GM12878 (cell line): ENCODE measurements around the gene ZBTB24. TPM values are rescaled to one million over a fixed set of nuclear protein-coding genes. Genes with fewer than 3 reads are reported as not detected.

ENCODE experiments used
- ATAC-seq: fragments of 200-7000 bp; cut with Tn5 transposase; 3 replicates; pipeline ENCODE4 v1.9.1; 2020; ENCODE audit warnings: mild to moderate bottlenecking, moderate library complexity
- BruUV-seq: library from RNA; stranded (reverse); fragments of 400-500 nt; replicated peaks from 2 replicates; lab custom pipeline; 2021; lab: Mats Ljungman, UMichigan
- CTCF ChIA-PET: fragments of 300-600 bp; sonication (Branson Sonifier 250); formaldehyde crosslinking; extraction: SDS; loops from one replicate; lab custom pipeline; 2021; ENCODE audit warnings: inconsistent platforms; lab: Yijun Ruan, JAX
- POLR2A ChIA-PET: fragments of 350-600 bp; formaldehyde crosslinking; extraction: SDS; loops from one replicate; lab custom pipeline; 2021; ENCODE audit warnings: inconsistent platforms; lab: Charles Lee
- RAD21 ChIA-PET: fragments of 300-600 bp; sonication (Branson Sonifier 250); formaldehyde crosslinking; loops from one replicate; lab custom pipeline; 2023; ENCODE audit warnings: antibody characterized with exemption; ENCODE audit not compliant: unreplicated experiment; lab: Charles Lee
- SMC1A ChIA-PET: fragments of 300-600 bp; sonication (Branson Sonifier 250); formaldehyde crosslinking; loops from one replicate; lab custom pipeline; 2023; ENCODE audit not compliant: unreplicated experiment, uncharacterized antibody; lab: Charles Lee
- DNase-seq: peaks from one replicate; pipeline ENCODE4 v3.0.0-alpha.2; 2011; ENCODE audit warnings: low read depth, low spot score
- FAIRE-seq: peaks from 3 replicates; lab custom pipeline; 2011; peaks lifted over from hg19 to GRCh38; lab: Jason Lieb, UNC
- H2AFZ ChIP-seq: 2 replicates; pipeline ENCODE4 v1.6.0; 2011; ENCODE audit warnings: low read depth, low read length, control low read depth; ENCODE audit not compliant: control insufficient read depth
- H3K27ac ChIP-seq: 2 replicates; pipeline ENCODE4 v1.5.1; 2011; ENCODE audit warnings: control low read depth; ENCODE audit not compliant: control insufficient read depth, insufficient read depth
- H3K27me3 ChIP-seq, 2 experiments: replicated peaks in 1 of 2; 2 replicates each; pipeline versions ENCODE4 v1.6.0 to v1.6.1; 2011; ENCODE audit warnings: low read length in 1 of 2; ENCODE audit not compliant: control insufficient read depth in 2 of 2, insufficient read depth in 2 of 2
- H3K36me3 ChIP-seq, 2 experiments: 2 replicates each; pipeline ENCODE4 v1.5.1; 2011; ENCODE audit warnings: low read length in 1 of 2; ENCODE audit not compliant: control insufficient read depth in 2 of 2, insufficient read depth in 2 of 2
- H3K4me1 ChIP-seq: 2 replicates; pipeline ENCODE4 v1.6.1; 2011; ENCODE audit warnings: mild to moderate bottlenecking, low read length, moderate library complexity, mixed read lengths; ENCODE audit not compliant: control insufficient read depth, insufficient read depth
- H3K4me2 ChIP-seq: 2 replicates; pipeline ENCODE4 v1.6.0; 2011; ENCODE audit warnings: control low read depth; ENCODE audit not compliant: control insufficient read depth, insufficient read depth
- H3K4me3 ChIP-seq: fragments of 200-600 bp; sonication (generic); 2 replicates; pipeline ENCODE4 v1.5.1; 2016
- H3K79me2 ChIP-seq: 2 replicates; pipeline ENCODE4 v1.6.0; 2011; ENCODE audit warnings: low read length; ENCODE audit not compliant: control insufficient read depth, insufficient read depth
- H3K9ac ChIP-seq: 2 replicates; pipeline ENCODE4 v1.8.0; 2011; ENCODE audit warnings: low read length, control low read depth, mixed read lengths; ENCODE audit not compliant: control insufficient read depth, insufficient read depth
- H3K9me3 ChIP-seq: replicated peaks from 3 replicates; pipeline ENCODE4 v1.5.1; 2011; ENCODE audit warnings: mild to moderate bottlenecking, low read length; ENCODE audit not compliant: control insufficient read depth, insufficient read depth
- H4K20me1 ChIP-seq: 2 replicates; pipeline ENCODE4 v1.6.0; 2011; ENCODE audit not compliant: control insufficient read depth, insufficient read depth
- CTCF ChIP-seq, 3 experiments: IDR thresholded peaks in 2 of 3; conservative IDR thresholded peaks in 1 of 3; 2 replicates each; pipeline ENCODE4 v1.5.1; 2011; ENCODE audit warnings: low read depth in 3 of 3, low read length in 3 of 3, mild to moderate bottlenecking in 3 of 3, control low read depth in 2 of 3, moderate library complexity in 2 of 3, inconsistent platforms in 1 of 3, mixed read lengths in 1 of 3; ENCODE audit not compliant: control insufficient read depth in 2 of 3, insufficient read depth in 1 of 3; ENCODE audit errors: extremely low read depth in 1 of 3
- LARP7 ChIP-seq: fragments of 450-650 bp; IDR thresholded peaks from 2 replicates; pipeline ENCODE4 v1.6.1; 2017; ENCODE audit warnings: mild to moderate bottlenecking
- RAD21 ChIP-seq: IDR thresholded peaks from 2 replicates; pipeline ENCODE4 v1.6.1; 2011; ENCODE audit warnings: mild to moderate bottlenecking, low read depth, low read length, moderate library complexity; ENCODE audit not compliant: insufficient read depth
- SMC3 ChIP-seq: IDR thresholded peaks from 2 replicates; pipeline ENCODE4 v1.6.1; 2011; ENCODE audit warnings: low read length, improper control_type of control experiment, borderline replicate concordance
- ZNF207 ChIP-seq: fragments of 450-650 bp; IDR thresholded peaks from 2 replicates; pipeline ENCODE4 v1.6.1; 2014; ENCODE audit warnings: antibody characterized with exemption, mild to moderate bottlenecking, borderline replicate concordance
- WGBS: methylation state at CpG from one replicate; pipeline ENCODE4 v1.1.6; 2016; ENCODE audit warnings: low lambda C conversion rate; ENCODE audit not compliant: insufficient replicate concordance, insufficient coverage; ENCODE audit errors: missing lambda C conversion rate; 5-methylcytosine and 5-hydroxymethylcytosine counted together
- in situ Hi-C: fragments of 300-500 bp; cut with MboI; formaldehyde crosslinking; loops from 9 replicates; pipeline ENCODE4 v1.14.3; 2018; ENCODE audit warnings: mixed read lengths
- intact Hi-C: fragments of 100-400 bp; cut with micrococcal nuclease; formaldehyde crosslinking; loops from one replicate; pipeline ENCODE4 v1.14.2; 2022; ENCODE audit not compliant: unreplicated experiment
- polyA plus RNA-seq, 11 experiments: library from polyadenylated mRNA; depleted of rRNA in 4 of 11; unstranded in 6 of 11; stranded (reverse) in 5 of 11; fragments of >200 nt; fragmentation: Nextera tagmentation in 4 of 11; fragmentation: Illumina TruSeq in 1 of 11; extraction: Ambion mirVana in 4 of 11; extraction: Trizol in 1 of 11; gene quantifications; 1 replicate in 1 of 11; 2 replicates in 10 of 11; pipeline versions ENCODE4 v1.2.1 to v1.2.3, GENCODE V29; 2011 to 2016; ENCODE audit warnings: inconsistent platforms in 2 of 11, missing spikeins in 2 of 11, low read depth in 1 of 11
- total RNA-seq, 4 experiments: library from RNA; depleted of rRNA in 3 of 4; stranded (reverse); fragments of >200 nt in 3 of 4; fragmentation: Illumina TruSeq in 1 of 4; extraction: Trizol in 1 of 4; gene quantifications; 2 replicates each; pipeline versions ENCODE4 v1.2.1 to v1.2.3, GENCODE V29; 2013 to 2021

The ZBTB24 gene
- total and polyA plus RNA-seq, 10 of the 15 experiments (the other 5 are each of a cell fraction or from before 2014, with no cell fraction given) = 2.9 to 17.7 (median 8.5) TPM

- peak; percentile 86 for FAIRE-seq
- Histone ChIP-seq H3K4me1 (no peaks in the 10 kb centered on the region), H3K9ac (no peak overlapping the region), H3K4me3 (no peak overlapping the region), H4K20me1 (no peaks in the 10 kb centered on the region), H2AFZ (no peak overlapping the region), H3K36me3 (no peaks in the 10 kb centered on the region), H3K27ac (no peak overlapping the region), H3K79me2 (no peaks in the 10 kb centered on the region), H3K27me3 (no peaks in the 10 kb centered on the region), H3K9me3 (no peaks in the 10 kb centered on the region), H3K4me2 (no peak overlapping the region)
- in situ Hi-C loops = loop anchor here (5.0 to 10.0 kb wide), 3 partner anchors 168 to 865 kb away; partner anchors contain the start of genes AK9 and FIG4
- ChIA-PET RAD21 (interaction anchor here (3.4 kb wide), 1 partner anchor 512 kb away, joined by 18 read pairs; no protein-coding TSS in a partner anchor), POLR2A (no interaction called here), SMC1A (interaction anchor here (0.6 to 2.2 kb wide), 5 partner anchors 13 to 656 kb away, joined by 3 to 13 read pairs (median 3); no protein-coding TSS in a partner anchor), CTCF (interaction anchor here (0.6 to 6.0 kb wide), 11 partner anchors 86 to 865 kb away, joined by 3 to 58 read pairs (median 3); partner anchors contain the start of gene SMPD2)
- peak; percentile 28 for DNase-seq
- intact Hi-C loops = loop anchor here (1.0 to 2.0 kb wide), 4 partner anchors 168 to 864 kb away; no protein-coding TSS in a partner anchor
- no TSS peak for BruUV-seq
- peak; percentile 97 for ATAC-seq
- WGBS = 29% methylated on average over 7 of the region's 7 CpGs
- TF ChIP-seq CTCF (IDR thresholded peaks at IDR 0.05 in 2 of 3, conservative IDR thresholded peaks at IDR 0.05 in 1 of 3; ENCODE audit: control insufficient read depth in 2 of 3, extremely low read depth in 1 of 3, insufficient read depth in 1 of 3, low read depth in 3 of 3, low read length in 3 of 3) (peak; percentile 54 to 80 (median 67)), SMC3 (peak; percentile 68; the same call in 1 of the 2 replicates), ZNF207 (no peak), RAD21 (peak; percentile 79), LARP7 (no peak)
These were observed 44.0 kb upstream of the ZBTB24 start for GRCh38 chr6:109526905-109527628.
